Cortex of kidney (tissue), 1 donor: ENCODE measurements around the gene PUS7L.
"Not testable (repeated sequence)": the region's sequence is repeated elsewhere in the genome, so short reads cannot be mapped to it uniquely, and the experiment has no call there.

ENCODE experiments used
- DNase-seq: peaks from one replicate; lab custom pipeline; 2025; lab: John Stamatoyannopoulos, UW

PUS7L gene, protein sequence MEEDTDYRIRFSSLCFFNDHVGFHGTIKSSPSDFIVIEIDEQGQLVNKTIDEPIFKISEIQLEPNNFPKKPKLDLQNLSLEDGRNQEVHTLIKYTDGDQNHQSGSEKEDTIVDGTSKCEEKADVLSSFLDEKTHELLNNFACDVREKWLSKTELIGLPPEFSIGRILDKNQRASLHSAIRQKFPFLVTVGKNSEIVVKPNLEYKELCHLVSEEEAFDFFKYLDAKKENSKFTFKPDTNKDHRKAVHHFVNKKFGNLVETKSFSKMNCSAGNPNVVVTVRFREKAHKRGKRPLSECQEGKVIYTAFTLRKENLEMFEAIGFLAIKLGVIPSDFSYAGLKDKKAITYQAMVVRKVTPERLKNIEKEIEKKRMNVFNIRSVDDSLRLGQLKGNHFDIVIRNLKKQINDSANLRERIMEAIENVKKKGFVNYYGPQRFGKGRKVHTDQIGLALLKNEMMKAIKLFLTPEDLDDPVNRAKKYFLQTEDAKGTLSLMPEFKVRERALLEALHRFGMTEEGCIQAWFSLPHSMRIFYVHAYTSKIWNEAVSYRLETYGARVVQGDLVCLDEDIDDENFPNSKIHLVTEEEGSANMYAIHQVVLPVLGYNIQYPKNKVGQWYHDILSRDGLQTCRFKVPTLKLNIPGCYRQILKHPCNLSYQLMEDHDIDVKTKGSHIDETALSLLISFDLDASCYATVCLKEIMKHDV

DNA sequence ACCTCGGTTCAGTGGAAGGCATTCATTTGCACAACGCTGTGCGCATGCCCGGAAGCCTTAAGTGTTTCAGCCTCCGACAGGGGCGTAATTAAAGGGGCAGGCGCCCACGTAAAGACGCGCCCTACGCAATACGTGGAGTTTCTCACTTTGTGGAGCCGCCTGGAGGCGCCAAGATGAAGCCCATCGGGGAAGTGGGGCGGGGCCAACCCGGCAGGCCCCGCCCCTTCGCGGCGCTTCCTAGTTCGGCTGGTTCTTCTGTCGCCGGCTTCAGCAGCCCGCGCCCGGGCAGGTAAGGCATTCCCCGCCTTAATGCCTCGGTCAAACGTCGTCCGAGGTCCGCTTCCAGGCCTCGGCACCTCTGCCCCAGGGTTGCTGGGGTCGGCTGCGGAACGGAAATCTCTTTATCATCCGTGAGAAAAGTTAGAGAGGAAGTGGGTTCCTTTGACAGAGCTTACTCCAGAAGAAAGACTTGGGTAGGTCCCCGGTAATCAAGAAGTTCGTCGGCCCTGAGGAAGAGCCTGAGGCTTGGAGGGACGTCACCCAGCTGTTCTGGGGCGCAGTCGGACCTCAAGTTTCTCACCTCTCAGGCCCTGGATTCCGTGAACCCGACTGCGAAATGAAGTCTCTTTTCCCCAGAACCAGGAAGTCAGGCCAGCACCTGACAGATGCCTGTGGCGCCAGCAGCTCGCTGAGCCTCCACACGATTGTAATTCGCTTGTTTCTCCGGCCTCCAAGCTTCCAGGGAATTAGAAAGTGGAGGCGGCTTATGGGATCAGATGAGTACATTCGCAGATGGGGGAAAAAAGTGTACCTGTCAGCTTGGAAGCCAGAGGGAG lies at the start of gene PUS7L, which contains the start of gene IRAK4:
TSS of gene PUS7L (minus strand) at position 63 of the 836 bp plus-strand sequence. CDS start 3,545 bp downstream, outside the sequence.
TSS of gene IRAK4 (plus strand) at position 224 of the 836 bp plus-strand sequence. CDS start 9,161 bp downstream, outside the sequence.
- peak; percentile 12 for DNase-seq

- DNase-seq: no peak
Measured at GRCh38 chr12:43807386-43807785, 48.8 kb upstream of the PUS7L start.

- no peak for DNase-seq
Measured at GRCh38 chr12:43806737-43807072, 48.1 kb upstream of the PUS7L start.

DNA sequence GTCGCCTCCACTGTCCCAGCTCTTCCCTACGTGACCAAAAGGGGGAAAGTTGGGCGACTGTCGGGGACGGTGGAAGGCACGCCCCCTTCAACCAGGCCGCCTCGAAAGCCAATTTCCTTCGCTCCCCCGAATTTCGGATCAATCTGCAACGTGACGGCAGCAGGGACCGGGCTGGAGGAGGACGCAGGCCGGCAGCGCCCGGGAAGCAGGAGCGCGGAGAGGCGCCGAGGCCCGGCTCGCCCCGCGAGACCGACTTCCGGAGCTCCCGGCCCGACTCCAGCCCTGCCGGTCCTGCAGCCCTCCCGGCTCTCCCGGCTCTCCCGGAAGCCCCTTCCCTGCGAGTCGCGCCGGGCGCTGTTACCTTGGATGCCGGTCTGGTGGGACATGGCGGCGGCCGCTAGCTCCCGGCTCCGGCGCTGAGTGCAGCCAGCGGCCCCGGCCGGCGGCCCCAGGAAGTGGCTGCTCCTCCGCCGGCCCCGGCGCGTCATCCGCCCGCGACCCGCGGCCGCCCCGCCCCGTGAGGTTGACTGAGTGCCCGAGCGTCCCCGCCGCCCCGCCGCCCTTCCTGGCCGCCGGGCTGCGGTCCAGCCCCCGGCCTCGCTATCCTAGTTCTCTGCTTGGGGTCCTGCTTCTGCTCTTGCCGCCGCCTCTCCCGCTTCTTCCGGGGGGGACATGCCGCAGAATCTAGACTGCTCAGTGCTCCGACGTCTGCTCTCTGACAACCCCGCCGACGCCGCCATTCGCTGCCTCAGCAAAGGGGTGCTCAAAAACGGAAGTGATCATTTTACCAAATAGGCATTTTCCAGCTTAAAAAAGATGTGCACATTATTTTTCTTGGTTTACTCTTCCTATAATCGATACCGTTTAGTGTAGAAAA lies 47.5 kb upstream of the PUS7L start, which contains the start of gene TWF1:
TSS of gene TWF1 (minus strand) at position 458 of the 877 bp plus-strand sequence. CDS start at position 386, 72 bp downstream.
- DNase-seq: peak; percentile 34

DNA sequence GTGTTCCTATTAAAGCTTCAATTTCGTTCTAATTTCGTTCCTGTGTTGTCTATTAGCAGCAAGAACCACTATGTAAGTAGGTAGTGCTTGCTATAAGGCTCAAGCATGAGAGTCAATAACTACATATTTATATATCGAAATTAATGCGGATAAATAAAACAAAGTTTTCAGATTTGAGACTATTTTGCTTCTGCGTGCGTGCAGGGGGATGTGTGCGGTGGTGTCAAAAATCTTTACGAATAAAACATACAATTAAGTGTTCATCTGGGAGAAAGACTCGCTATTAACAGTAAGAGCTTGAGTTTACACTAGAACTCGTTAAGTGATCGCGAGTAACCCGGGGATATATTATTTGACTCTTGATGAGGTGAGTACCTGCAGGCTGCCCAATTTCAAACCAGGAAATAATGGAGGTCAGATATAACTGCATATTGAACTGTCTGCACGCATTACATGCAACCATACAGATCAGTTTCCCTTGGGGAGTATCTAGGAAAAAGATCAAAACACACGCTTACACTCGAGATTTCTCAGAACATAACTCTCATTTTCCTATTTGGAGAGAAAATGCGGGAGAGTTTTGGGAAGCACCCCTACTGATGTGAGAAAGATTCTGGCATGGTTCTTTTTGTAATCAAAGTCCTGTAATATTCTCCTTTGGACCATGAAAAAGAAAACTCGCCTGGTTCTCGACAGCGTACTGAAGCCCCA lies 46.7 kb upstream of the PUS7L start:
- DNase-seq: no peak

GRCh38 chr12:43797561-43798217 lies 39.1 kb upstream of the PUS7L start:
- no peak for DNase-seq

DNA sequence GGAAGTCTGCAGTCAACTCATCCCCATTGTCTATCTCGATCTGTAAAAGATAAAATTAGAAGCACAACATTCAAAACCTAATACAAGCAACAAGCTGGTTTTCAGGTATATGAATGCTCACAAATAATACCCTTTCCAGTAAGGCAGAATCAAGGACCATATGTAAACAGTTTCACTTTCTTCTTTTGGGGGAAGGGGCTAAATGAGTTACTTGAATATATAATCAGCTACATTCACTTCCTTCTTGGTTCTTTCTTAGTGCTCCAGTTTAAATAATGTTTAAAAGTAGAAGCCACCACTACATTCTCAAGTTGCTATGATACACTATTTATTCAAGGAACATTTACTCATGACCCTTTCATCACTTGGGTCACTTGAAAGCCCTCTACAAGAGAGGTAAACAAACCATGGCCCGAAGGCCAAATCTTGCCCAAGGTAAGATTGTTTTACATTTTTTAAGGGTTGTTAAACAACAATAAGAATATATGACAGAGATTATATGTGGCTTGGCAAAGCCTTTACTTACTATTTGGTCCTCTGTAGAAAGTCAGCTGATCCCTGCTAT lies 37.2 kb upstream of the PUS7L start:
- no peak for DNase-seq

DNA sequence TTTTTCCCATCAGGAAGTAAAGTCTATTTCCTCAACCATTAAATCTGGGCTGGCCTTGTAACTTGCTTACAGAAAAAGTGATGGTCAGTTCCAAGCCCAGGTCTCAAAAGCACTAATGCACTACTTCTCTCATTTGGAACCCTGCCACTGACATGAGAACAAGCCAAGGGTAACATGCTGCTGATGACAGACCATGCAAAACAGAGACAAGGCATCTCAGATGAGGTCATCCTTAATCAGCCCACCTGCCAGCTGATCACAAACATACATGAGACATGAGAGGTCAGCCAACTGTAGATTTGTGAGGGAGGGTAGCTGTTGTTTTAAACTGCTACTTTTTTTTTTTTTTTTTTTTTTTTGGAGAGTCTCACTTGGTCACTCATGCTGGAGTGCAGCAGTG lies 31.4 kb upstream of the PUS7L start:
- DNase-seq: no peak

- DNase-seq: no peak
Measured at GRCh38 chr12:43786899-43787693, 28.5 kb upstream of the PUS7L start.

DNA sequence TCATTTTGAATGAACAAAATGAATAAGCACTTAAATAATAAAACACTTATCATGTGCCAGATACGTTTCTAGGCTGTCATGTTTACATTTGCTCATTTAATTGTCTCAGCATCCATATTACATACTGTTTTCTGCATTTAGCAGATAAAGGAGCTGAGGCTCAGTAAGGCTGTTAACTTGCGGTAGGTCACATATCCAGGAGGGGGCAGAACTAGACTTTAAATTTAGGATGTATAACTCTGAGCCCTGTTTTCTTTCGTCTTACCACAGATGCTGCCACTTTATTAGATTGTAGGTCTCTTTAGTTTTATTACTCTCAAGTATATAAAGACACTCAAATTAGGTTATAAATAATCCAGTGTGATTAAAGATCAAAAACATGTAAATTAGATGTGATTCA lies 17.9 kb upstream of the PUS7L start:
- no peak for DNase-seq

DNA sequence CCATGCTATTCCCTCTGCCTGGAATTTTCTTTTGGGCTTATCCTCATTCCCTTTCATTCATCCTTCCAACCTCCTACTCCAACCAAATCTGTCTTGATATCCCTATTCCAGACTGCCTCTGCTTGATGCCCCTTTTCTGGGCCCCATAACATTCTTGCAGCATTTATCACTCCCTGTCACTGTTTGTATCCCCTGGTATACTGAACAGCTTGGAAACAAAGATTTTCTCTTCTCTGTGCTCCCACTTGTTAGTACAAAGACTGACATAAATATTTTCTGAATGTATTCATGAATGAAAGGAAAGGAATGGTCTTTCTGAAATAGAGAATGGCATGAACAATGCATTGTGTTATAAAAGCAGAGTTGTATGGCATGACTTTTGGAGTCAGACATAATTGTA lies 7.7 kb upstream of the PUS7L start:
- no peak for DNase-seq

- DNase-seq: no peak
Measured at GRCh38 chr12:43764528-43764927, 5.9 kb upstream of the PUS7L start.

GRCh38 chr12:43763769-43764168 lies 5.2 kb upstream of the PUS7L start:
- no peak for DNase-seq

DNA sequence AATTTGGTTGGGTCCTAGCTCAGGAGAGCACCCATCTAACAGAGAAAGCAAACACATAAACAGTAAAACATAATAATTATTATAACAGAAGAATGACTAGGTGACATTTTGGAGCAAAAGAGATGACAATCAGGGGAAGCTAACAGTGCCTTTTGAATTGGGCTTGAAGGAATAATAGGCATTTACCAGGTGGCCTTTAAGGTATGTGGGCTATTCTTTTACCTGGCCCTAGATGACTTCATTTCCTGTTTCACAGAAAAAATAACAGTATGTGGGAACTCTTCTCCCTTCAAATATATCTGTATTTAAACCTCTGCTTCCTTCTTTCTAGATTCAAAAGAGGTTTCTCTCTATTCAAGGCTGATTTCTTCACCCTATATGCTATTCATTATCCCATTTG lies 4.0 kb upstream of the PUS7L start:
- no peak for DNase-seq

- no peak for DNase-seq
Measured at GRCh38 chr12:43761500-43761899, 2.9 kb upstream of the PUS7L start.

DNA sequence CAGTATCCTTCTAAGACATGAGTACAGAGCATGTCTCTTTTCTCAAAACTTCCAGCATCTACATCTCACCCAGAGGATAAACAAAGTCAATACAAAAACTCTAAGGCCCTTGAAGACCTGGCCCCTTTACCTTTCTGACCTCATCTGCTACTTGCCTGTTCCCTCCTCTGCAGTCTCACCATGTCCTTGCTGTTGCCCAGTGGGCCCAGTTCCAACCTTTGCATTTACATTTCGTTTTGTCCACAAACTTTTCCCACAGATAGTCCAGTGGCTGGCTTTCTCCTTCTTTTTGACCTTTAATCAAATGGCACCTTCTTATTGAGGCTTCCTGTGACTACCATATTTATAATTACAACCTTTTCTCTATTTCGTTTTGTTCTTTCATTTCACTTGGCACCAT lies 1.8 kb upstream of the PUS7L start:
- DNase-seq: no peak

DNA sequence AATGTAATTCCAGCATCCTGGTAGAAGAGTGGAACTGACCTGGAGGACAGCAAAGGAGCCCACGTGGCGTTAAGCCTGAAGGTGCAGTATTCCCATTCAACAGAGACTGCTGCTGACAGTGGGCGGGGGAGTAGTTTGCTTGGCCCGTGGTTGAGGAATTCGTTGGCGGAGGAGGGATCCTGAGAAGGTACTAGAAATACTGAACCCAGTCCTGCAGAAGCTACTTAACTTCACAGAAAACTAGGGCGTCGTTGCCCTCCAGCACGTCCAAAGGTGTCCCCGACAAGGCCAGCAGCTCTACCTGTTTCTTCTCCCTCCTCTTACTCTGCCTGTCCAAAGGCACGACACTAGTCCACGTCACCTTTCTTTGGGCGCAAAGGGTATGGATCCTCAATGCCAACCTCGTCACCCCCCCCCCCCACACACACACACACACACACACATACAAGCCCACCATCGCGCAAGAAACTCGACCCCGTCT lies 303 bp downstream of the PUS7L start:
- no peak for DNase-seq

DNA sequence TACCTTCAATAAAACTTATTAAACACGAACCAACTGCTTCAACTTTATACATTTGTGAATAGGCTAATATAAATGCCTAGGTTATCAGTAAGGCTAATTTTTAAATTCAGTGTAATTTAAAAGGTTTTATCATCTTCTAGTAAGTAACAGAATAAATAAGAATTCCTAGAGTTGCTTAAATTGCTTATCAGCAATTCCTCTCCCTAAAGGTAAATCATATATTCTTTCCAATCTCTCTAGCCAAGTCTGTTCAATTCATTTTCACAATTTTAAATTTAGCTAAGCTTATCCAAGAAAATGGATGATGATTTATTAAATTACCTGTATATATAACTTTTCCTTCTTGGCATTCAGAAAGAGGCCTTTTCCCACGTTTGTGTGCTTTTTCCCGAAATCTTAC lies 4.6 kb downstream of the PUS7L start:
- DNase-seq: no peak

- DNase-seq: not testable (repeated sequence)
Measured at GRCh38 chr12:43751360-43751759, 7.2 kb downstream of the PUS7L start.
